A549 treated with RU486 at 1 μM for 4 hours (cell line): Measurements from ENCODE around the gene OR10G6. TPM values are rescaled to one million over a fixed set of nuclear protein-coding genes. Genes with fewer than 3 reads are reported as not detected.

ENCODE experiments used
- total RNA-seq: library from RNA; stranded (reverse); fragments of 200-300 nt; extraction: Qiagen RNA extraction; gene quantifications from 5 replicates; pipeline ENCODE4 v1.2.3, GENCODE V29; 2022; ENCODE audit warnings: low read depth

OR10G6 gene
- total RNA-seq = not detected in 5 replicates

GRCh38 chr11:123995119-123995518 is at the start of gene OR10G6:
OR10G6 (minus strand) TSS chr11:123995161; CDS start chr11:123995161, 0 bp downstream.

GRCh38 chr11:124041254-124041653 is 46.3 kb upstream of the OR10G6 start, which contains the start of gene OR10G7:
OR10G7 (minus strand) TSS chr11:124041325; CDS start chr11:124039001, 2,324 bp downstream.

GRCh38 chr11:124026498-124026897 is 31.5 kb upstream of the OR10G6 start, which contains the start of gene OR10G8:
OR10G8 (plus strand) TSS chr11:124026798; CDS start chr11:124029623, 2,825 bp downstream.

GRCh38 chr11:124012697-124013096 is 17.7 kb upstream of the OR10G6 start, which contains the start of gene OR10G4:
OR10G4 (plus strand) TSS chr11:124012997; CDS start chr11:124015575, 2,578 bp downstream.

GRCh38 chr11:123977731-123978347 is 17.1 kb downstream of the OR10G6 start, which contains the start of gene OR10S1:
OR10S1 (minus strand) TSS chr11:123977781; CDS start chr11:123977664, 117 bp downstream.

Other genes starting within 250 kb of the OR10G6 start
- not detected in 5 replicates for gene OR6X1, start 240.6 kb downstream of the OR10G6 start, total RNA-seq
- not detected in 5 replicates for gene OR6M1, start 188.8 kb downstream of the OR10G6 start, total RNA-seq
- not detected in 5 replicates for gene TMEM225, start 109.5 kb downstream of the OR10G6 start, total RNA-seq
- gene OR8D4, start 93.0 kb downstream of the OR10G6 start, total RNA-seq = not detected in 5 replicates
- not detected in 5 replicates for gene OR4D5, start 55.5 kb downstream of the OR10G6 start, total RNA-seq
- gene OR6T1, start 51.3 kb downstream of the OR10G6 start, total RNA-seq = not detected in 5 replicates
- not detected in 5 replicates for gene OR10S1, start 17.4 kb downstream of the OR10G6 start, total RNA-seq
- gene OR10G4, start 17.8 kb upstream of the OR10G6 start, total RNA-seq = not detected in 5 replicates
- not detected in 5 replicates for gene OR10G9, start 27.9 kb upstream of the OR10G6 start, total RNA-seq
- not detected in 5 replicates for gene OR10G8, start 31.6 kb upstream of the OR10G6 start, total RNA-seq
- gene OR10G7, start 46.2 kb upstream of the OR10G6 start, total RNA-seq = not detected in 5 replicates
- 0.15 to 0.44 TPM (median 0.23 TPM) in 5 replicates for gene VWA5A, start 120.3 kb upstream of the OR10G6 start, total RNA-seq
- gene OR10D3, start 188.2 kb upstream of the OR10G6 start, total RNA-seq = not detected in 5 replicates
- gene OR8G1, start 245.9 kb upstream of the OR10G6 start, total RNA-seq = not detected in 5 replicates